Measurements from ENCODE around the gene ATG9B.

The ATG9B gene

GRCh38 chr7:150965273-150965830 is 58.9 kb downstream of the ATG9B start:
- CTCF ChIA-PET, result interaction anchor here (0.6 to 6.3 kb wide), 3 partner anchors 19 to 145 kb away, joined by 3 to 91 read pairs (median 3); no protein-coding TSS in a partner anchor
- Mint-ChIP-seq H3K9me3 (no peaks in the 10 kb centered on the region), H3K27ac (no peak overlapping the region), H3K27me3 (peaks cover 69% of the 10 kb centered on the region), H3K36me3 (no peaks in the 10 kb centered on the region), H3K4me3 (no peak overlapping the region), H3K4me1 (peaks cover 23% of the 10 kb centered on the region)
- no peak for DNase-seq

Data from activated naive CD4-positive, alpha-beta T cell treated with anti-CD3 and anti-CD28 coated beads, Interleukin-2, amount 10 ng/mL, durations not matched to agents 7 days and 5 days (primary cell).